ENCODE results near the gene CDIP1.
A peak's percentile ranks its signal among the peaks of the same experiment; 100 is the strongest.

The CDIP1 gene

GRCh38 chr16:4481526-4481925, 57.0 kb downstream of the CDIP1 start:
- no peak for TF ChIP-seq CTCF (IDR thresholded peaks at IDR 0.05)

GRCh38 chr16:4477966-4478365, 60.6 kb downstream of the CDIP1 start:
- TF ChIP-seq CTCF (IDR thresholded peaks at IDR 0.05), result no peak

- TF ChIP-seq CTCF (IDR thresholded peaks at IDR 0.05), result peak; percentile 43
These were observed 62.4 kb downstream of the CDIP1 start, which contains the start of gene HMOX2 for GRCh38 chr16:4475880-4476788. HMOX2 (plus strand) TSS chr16:4476398; CDS start chr16:4505525, 29,127 bp downstream.

GRCh38 chr16:4474192-4474961, 64.2 kb downstream of the CDIP1 start, which contains the start of gene NMRAL1:
NMRAL1 (minus strand) TSS chr16:4474625; CDS start chr16:4474132, 493 bp downstream.
- no peak for TF ChIP-seq CTCF (IDR thresholded peaks at IDR 0.05)

- no peak for TF ChIP-seq CTCF (IDR thresholded peaks at IDR 0.05)
These were observed 65.7 kb downstream of the CDIP1 start for GRCh38 chr16:4472880-4473279.

GRCh38 chr16:4471869-4472268, 66.7 kb downstream of the CDIP1 start:
- no peak for TF ChIP-seq CTCF (IDR thresholded peaks at IDR 0.05)

GRCh38 chr16:4468972-4469371, 69.6 kb downstream of the CDIP1 start:
- TF ChIP-seq CTCF (IDR thresholded peaks at IDR 0.05), result no peak

Measured in LNCAP (cell line).